ENCODE measurements around the gene DIS3L2. TPM values are rescaled to one million over a fixed set of nuclear protein-coding genes. Genes with fewer than 3 reads are reported as not detected.

Gene DIS3L2
- total RNA-seq, 1 donor from 2014 or later: 42.1 TPM

DNA sequence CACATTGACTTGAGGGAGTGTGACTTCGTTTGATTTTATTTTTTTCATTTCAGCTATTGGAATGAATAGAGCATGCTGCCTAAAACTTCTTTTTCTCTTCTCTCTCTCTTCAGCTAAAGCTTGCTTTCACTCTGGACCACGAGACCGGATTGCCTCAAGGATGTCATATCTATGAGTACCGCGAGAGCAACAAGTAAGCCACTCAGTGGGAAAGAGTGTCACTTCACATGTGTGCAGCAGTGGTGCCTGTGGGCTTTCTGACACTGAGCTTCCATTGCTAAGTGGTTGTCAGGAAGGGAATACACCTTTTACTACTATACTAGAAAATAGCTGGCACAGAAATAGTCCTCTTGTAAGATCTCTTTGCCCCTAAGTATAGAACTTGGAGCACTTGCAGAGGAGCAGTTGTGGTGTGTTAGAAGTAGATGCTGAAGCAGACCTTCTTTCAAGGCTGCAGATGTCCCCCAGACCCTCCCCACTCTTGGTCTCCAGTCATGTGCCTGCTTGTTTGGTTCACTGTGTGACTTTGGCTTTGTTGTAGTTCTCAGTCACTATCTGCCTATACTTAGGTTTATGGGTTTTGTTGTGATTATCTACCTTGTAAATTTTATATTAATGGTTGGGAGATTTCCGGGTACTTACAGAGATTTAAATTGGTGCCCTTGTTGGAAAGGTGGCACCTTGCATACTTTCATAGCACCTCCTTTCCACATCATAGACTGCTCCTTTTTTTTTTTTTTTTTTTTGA is 338.6 kb downstream of the DIS3L2 start:
- Mint-ChIP-seq H3K27ac (ENCODE audit: unreplicated experiment) (no peak overlapping the region), H3K27me3 (ENCODE audit: unreplicated experiment) (no peaks in the 10 kb centered on the region), H3K4me3 (ENCODE audit: unreplicated experiment) (no peak overlapping the region), H3K9me3 (ENCODE audit: unreplicated experiment) (no peaks in the 10 kb centered on the region), H3K4me1 (ENCODE audit: low read depth, unreplicated experiment) (no peaks in the 10 kb centered on the region), H3K36me3 (ENCODE audit: unreplicated experiment) (no peaks in the 10 kb centered on the region)
- no peak for DNase-seq
- TF ChIP-seq, protein P1, sequence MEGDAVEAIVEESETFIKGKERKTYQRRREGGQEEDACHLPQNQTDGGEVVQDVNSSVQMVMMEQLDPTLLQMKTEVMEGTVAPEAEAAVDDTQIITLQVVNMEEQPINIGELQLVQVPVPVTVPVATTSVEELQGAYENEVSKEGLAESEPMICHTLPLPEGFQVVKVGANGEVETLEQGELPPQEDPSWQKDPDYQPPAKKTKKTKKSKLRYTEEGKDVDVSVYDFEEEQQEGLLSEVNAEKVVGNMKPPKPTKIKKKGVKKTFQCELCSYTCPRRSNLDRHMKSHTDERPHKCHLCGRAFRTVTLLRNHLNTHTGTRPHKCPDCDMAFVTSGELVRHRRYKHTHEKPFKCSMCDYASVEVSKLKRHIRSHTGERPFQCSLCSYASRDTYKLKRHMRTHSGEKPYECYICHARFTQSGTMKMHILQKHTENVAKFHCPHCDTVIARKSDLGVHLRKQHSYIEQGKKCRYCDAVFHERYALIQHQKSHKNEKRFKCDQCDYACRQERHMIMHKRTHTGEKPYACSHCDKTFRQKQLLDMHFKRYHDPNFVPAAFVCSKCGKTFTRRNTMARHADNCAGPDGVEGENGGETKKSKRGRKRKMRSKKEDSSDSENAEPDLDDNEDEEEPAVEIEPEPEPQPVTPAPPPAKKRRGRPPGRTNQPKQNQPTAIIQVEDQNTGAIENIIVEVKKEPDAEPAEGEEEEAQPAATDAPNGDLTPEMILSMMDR (IDR thresholded peaks at IDR 0.05; ENCODE audit: partially characterized antibody, unreplicated experiment): no peak

DNA sequence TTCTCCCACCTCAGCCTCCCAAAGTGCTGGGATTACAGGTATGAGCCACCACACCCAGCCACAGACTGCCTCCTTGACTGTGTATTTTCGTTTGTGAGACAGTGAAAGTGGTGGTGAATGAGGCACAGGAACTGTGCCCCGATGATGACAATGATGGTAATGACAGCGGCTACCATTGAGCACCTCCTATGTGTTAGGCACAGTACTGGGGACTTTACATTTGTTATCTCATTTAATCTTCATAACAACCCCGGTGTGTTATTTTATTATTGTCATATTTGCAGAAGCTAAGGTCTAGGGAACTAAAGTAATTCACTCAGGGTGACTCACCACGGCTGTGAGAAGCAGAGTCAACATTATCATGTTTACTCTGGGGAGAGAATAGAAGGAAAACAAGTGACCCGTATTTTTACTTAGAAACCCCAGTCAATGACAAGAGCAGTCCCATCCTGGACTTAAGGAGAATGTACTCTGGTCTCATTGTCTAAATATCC is 339.4 kb downstream of the DIS3L2 start:
- TF ChIP-seq, protein P1 (IDR thresholded peaks at IDR 0.05; ENCODE audit: partially characterized antibody, unreplicated experiment): no peak
- no peaks in the 10 kb centered on the region for H3K9me3 Mint-ChIP-seq (ENCODE audit: unreplicated experiment)
- no peak for DNase-seq
- no peaks in the 10 kb centered on the region for H3K36me3 Mint-ChIP-seq (ENCODE audit: unreplicated experiment)
- H3K27ac Mint-ChIP-seq (ENCODE audit: unreplicated experiment): no peak overlapping the region
- H3K4me1 Mint-ChIP-seq (ENCODE audit: low read depth, unreplicated experiment): no peaks in the 10 kb centered on the region
- H3K4me3 Mint-ChIP-seq (ENCODE audit: unreplicated experiment): no peak overlapping the region
- H3K27me3 Mint-ChIP-seq (ENCODE audit: unreplicated experiment): no peaks in the 10 kb centered on the region

DNA sequence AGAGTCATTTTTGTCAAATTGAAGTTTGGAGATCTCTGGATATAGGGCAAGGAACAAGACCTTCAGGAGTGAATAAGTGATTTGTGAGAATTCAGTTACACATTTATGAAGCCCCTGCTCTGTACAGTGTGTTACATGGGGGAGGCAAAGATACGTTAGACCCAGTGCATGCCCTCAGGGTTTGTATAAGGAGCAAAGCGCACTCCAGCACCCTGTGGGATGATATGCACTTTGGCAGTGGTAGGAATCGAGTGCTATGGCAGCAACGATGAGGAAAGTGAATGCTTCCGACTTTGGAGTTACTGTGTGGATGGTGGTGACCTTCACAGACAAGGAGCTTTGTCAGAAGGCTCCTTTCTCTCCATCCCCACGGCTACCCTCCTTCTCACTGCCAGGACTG is 342.7 kb downstream of the DIS3L2 start:
- no peak overlapping the region for H3K4me3 Mint-ChIP-seq (ENCODE audit: unreplicated experiment)

DNA sequence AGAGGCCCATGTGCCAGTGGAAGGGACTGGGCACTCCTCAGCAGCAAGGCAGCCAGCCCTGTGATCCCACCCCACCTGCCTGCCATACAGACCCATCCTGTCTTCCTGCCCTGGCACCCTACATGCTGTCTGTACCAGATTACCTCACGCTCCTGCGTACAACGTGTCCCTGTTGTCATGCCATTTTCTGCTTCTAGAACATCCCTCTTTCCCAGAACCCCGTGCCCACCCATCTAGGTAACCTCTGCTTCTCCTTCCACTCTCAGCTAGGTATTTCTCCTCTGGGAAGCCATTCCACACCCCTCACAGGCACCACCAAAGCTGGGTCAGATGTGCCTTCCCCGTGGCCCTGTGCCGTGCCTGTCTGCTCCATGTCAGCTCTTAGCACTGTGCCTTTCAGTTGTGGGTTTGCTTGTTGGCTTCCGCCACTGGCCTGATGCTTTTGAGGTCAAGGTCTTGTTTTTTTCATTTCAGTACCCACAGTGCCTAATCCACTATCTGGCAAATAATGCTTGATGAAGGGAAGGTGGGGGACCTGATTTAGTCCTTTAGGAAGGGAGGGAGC is 345.3 kb downstream of the DIS3L2 start:
- Mint-ChIP-seq H3K4me1 (ENCODE audit: low read depth, unreplicated experiment) (no peaks in the 10 kb centered on the region), H3K4me3 (ENCODE audit: unreplicated experiment) (no peak overlapping the region), H3K36me3 (ENCODE audit: unreplicated experiment) (peaks cover 3% of the 10 kb centered on the region), H3K27me3 (ENCODE audit: unreplicated experiment) (no peaks in the 10 kb centered on the region), H3K27ac (ENCODE audit: unreplicated experiment) (no peak overlapping the region), H3K9me3 (ENCODE audit: unreplicated experiment) (no peaks in the 10 kb centered on the region)
- DNase-seq: no peak
- TF ChIP-seq, protein P1 (IDR thresholded peaks at IDR 0.05; ENCODE audit: partially characterized antibody, unreplicated experiment): no peak

More for the DNA sequence above, 342.7 kb downstream of the DIS3L2 start:
- TF ChIP-seq, protein P1 (IDR thresholded peaks at IDR 0.05; ENCODE audit: partially characterized antibody, unreplicated experiment): no peak
- H3K36me3 Mint-ChIP-seq (ENCODE audit: unreplicated experiment): no peaks in the 10 kb centered on the region
- no peaks in the 10 kb centered on the region for H3K27me3 Mint-ChIP-seq (ENCODE audit: unreplicated experiment)
- H3K27ac Mint-ChIP-seq (ENCODE audit: unreplicated experiment): no peak overlapping the region
- H3K9me3 Mint-ChIP-seq (ENCODE audit: unreplicated experiment): no peaks in the 10 kb centered on the region
- DNase-seq: no peak
- no peaks in the 10 kb centered on the region for H3K4me1 Mint-ChIP-seq (ENCODE audit: low read depth, unreplicated experiment)

DNA sequence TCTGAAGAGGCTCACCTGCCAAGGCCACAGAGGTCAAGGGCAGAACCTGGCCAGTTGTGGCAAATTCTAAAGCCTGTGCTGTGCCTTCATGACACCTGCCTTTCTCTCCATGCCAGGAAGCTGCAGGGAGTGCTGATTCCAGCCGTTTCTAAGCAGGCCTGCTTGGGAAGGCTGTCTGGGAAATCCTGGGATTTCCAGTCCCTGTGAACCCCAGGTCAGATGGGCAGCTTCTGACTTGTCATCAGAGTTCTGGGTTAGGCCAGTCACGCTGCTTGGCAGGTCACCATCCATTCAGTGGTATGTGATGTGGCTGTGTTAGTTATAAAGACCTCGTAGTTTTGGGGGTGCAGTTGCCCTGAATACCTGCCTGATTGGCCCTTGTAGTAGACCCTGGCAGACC is 346.3 kb downstream of the DIS3L2 start:
- Mint-ChIP-seq H3K27ac (ENCODE audit: unreplicated experiment) (no peak overlapping the region), H3K4me3 (ENCODE audit: unreplicated experiment) (no peak overlapping the region), H3K27me3 (ENCODE audit: unreplicated experiment) (no peaks in the 10 kb centered on the region), H3K36me3 (ENCODE audit: unreplicated experiment) (peaks cover 10% of the 10 kb centered on the region), H3K9me3 (ENCODE audit: unreplicated experiment) (no peaks in the 10 kb centered on the region), H3K4me1 (ENCODE audit: low read depth, unreplicated experiment) (no peaks in the 10 kb centered on the region)
- DNase-seq: no peak
- TF ChIP-seq, protein P1 (IDR thresholded peaks at IDR 0.05; ENCODE audit: partially characterized antibody, unreplicated experiment): no peak
